Jurkat, Clone E6-1 (cell line): ENCODE data around the gene SPACA6.

Source experiments
- DNase-seq: peaks from one replicate; pipeline ENCODE4 v3.0.0-alpha.2; 2011; ENCODE audit warnings: low read depth, low spot score
- H3K4me3 ChIP-seq: 2 replicates; pipeline ENCODE4 v1.5.1; 2011; ENCODE audit warnings: mild to moderate bottlenecking, low read length, control low read depth, moderate library complexity

SPACA6 gene

DNA sequence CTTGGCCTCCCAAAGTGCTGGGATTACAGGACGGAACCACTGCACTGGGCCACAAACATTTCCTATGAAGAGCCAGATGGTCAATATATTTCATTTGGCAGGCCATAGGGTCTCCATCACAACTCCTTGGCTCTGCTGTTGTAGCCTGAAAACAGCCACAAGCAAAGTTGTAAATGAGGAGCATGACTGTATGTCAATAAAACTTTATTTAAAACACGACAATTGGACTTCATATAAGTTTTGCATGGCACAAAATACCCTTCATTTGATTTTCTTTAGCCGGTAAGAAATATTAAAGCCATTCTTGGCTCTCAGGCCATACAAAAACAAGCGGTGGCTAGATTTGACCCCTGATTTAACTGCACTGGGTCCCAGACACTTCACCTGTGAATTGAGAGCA, 61.6 kb downstream of the SPACA6 start:
- no peak for DNase-seq
- no peak overlapping the region for H3K4me3 ChIP-seq
